Activated naive CD8-positive, alpha-beta T cell treated with anti-CD3 and anti-CD28 coated beads for 36 hours (primary cell): Measurements from ENCODE around the gene SYNPO2. TPM values are rescaled to one million over a fixed set of nuclear protein-coding genes. Genes with fewer than 3 reads are reported as not detected.

Experiments
- DNase-seq: peaks from one replicate; pipeline ENCODE4 v3.0.0; 2021
- H3K27ac Mint-ChIP-seq: one replicate; pipeline ENCODE4 v1.8.0; 2022; ENCODE audit warnings: mild to moderate bottlenecking, moderate library complexity, mixed read lengths
- H3K27me3 Mint-ChIP-seq: one replicate; pipeline ENCODE4 v1.8.0; 2022; ENCODE audit warnings: mild to moderate bottlenecking, mixed read lengths
- H3K36me3 Mint-ChIP-seq: one replicate; pipeline ENCODE4 v1.8.0; 2021; ENCODE audit warnings: mild to moderate bottlenecking, mixed read lengths
- H3K4me1 Mint-ChIP-seq: one replicate; pipeline ENCODE4 v1.8.0; 2021; ENCODE audit warnings: mixed read lengths
- H3K4me3 Mint-ChIP-seq: one replicate; pipeline ENCODE4 v1.8.0; 2022; ENCODE audit warnings: mild to moderate bottlenecking, moderate library complexity, mixed read lengths
- H3K9me3 Mint-ChIP-seq: one replicate; pipeline ENCODE4 v1.8.0; 2022; ENCODE audit warnings: mixed read lengths
- total RNA-seq, 2 experiments: library from RNA; stranded (reverse); gene quantifications; one replicate each; pipeline ENCODE4 v1.2.3, GENCODE V29; 2021

Gene SYNPO2
- total RNA-seq, 2 experiments from 2014 or later = 0.26 to 0.33 TPM

- H3K9me3 Mint-ChIP-seq = no peaks in the 10 kb centered on the region
- H3K4me3 Mint-ChIP-seq = no peak overlapping the region
- peaks cover 25% of the 10 kb centered on the region for H3K27me3 Mint-ChIP-seq
- DNase-seq = no peak
- H3K36me3 Mint-ChIP-seq = no peaks in the 10 kb centered on the region
- H3K27ac Mint-ChIP-seq = no peak overlapping the region
- no peaks in the 10 kb centered on the region for H3K4me1 Mint-ChIP-seq
Measured at GRCh38 chr4:118905566-118905965, 16.9 kb downstream of the SYNPO2 start.

GRCh38 chr4:118909173-118909956, 20.7 kb downstream of the SYNPO2 start:
- H3K9me3 Mint-ChIP-seq = no peaks in the 10 kb centered on the region

GRCh38 chr4:118910221-118910620, 21.6 kb downstream of the SYNPO2 start:
- Mint-ChIP-seq H3K27ac (no peak overlapping the region), H3K9me3 (no peaks in the 10 kb centered on the region), H3K4me1 (no peaks in the 10 kb centered on the region), H3K36me3 (no peaks in the 10 kb centered on the region), H3K4me3 (no peak overlapping the region), H3K27me3 (peaks cover 13% of the 10 kb centered on the region)
- DNase-seq = no peak

More at GRCh38 chr4:118909173-118909956, 20.7 kb downstream of the SYNPO2 start:
- DNase-seq = no peak
- Mint-ChIP-seq H3K4me1 (no peaks in the 10 kb centered on the region), H3K36me3 (no peaks in the 10 kb centered on the region), H3K27ac (no peak overlapping the region), H3K27me3 (peaks cover 17% of the 10 kb centered on the region), H3K4me3 (no peak overlapping the region)

GRCh38 chr4:118911238-118911703, 22.6 kb downstream of the SYNPO2 start:
- no peaks in the 10 kb centered on the region for H3K4me1 Mint-ChIP-seq
- H3K27ac Mint-ChIP-seq = no peak overlapping the region
- no peaks in the 10 kb centered on the region for H3K36me3 Mint-ChIP-seq
- no peak overlapping the region for H3K4me3 Mint-ChIP-seq
- H3K27me3 Mint-ChIP-seq = peaks cover 8% of the 10 kb centered on the region
- no peak for DNase-seq
- H3K9me3 Mint-ChIP-seq = no peaks in the 10 kb centered on the region

- Mint-ChIP-seq H3K27me3 (peaks cover 4% of the 10 kb centered on the region), H3K9me3 (no peaks in the 10 kb centered on the region), H3K4me3 (no peak overlapping the region), H3K4me1 (no peaks in the 10 kb centered on the region), H3K27ac (no peak overlapping the region), H3K36me3 (no peaks in the 10 kb centered on the region)
- DNase-seq = no peak
Measured at GRCh38 chr4:118915468-118915867, 26.8 kb downstream of the SYNPO2 start.

- Mint-ChIP-seq H3K9me3 (no peaks in the 10 kb centered on the region), H3K4me3 (no peak overlapping the region), H3K27ac (no peak overlapping the region), H3K36me3 (no peaks in the 10 kb centered on the region), H3K4me1 (no peaks in the 10 kb centered on the region), H3K27me3 (peaks cover 7% of the 10 kb centered on the region)
- no peak for DNase-seq
Measured at GRCh38 chr4:118916691-118917289, 28.1 kb downstream of the SYNPO2 start.

- no peak for DNase-seq
- H3K27me3 Mint-ChIP-seq = peaks cover 9% of the 10 kb centered on the region
- H3K27ac Mint-ChIP-seq = no peak overlapping the region
- no peaks in the 10 kb centered on the region for H3K36me3 Mint-ChIP-seq
- H3K9me3 Mint-ChIP-seq = no peaks in the 10 kb centered on the region
- no peaks in the 10 kb centered on the region for H3K4me1 Mint-ChIP-seq
- no peak overlapping the region for H3K4me3 Mint-ChIP-seq
Measured at GRCh38 chr4:118917582-118917981, 28.9 kb downstream of the SYNPO2 start.

- no peaks in the 10 kb centered on the region for H3K4me1 Mint-ChIP-seq
- peaks cover 9% of the 10 kb centered on the region for H3K27me3 Mint-ChIP-seq
- H3K27ac Mint-ChIP-seq = no peak overlapping the region
- no peak for DNase-seq
- no peaks in the 10 kb centered on the region for H3K9me3 Mint-ChIP-seq
- no peaks in the 10 kb centered on the region for H3K36me3 Mint-ChIP-seq
- H3K4me3 Mint-ChIP-seq = no peak overlapping the region
Measured at GRCh38 chr4:118918388-118918787, 29.7 kb downstream of the SYNPO2 start.

- H3K36me3 Mint-ChIP-seq = no peaks in the 10 kb centered on the region
- no peak for DNase-seq
- H3K27me3 Mint-ChIP-seq = peaks cover 9% of the 10 kb centered on the region
- no peaks in the 10 kb centered on the region for H3K9me3 Mint-ChIP-seq
- H3K4me3 Mint-ChIP-seq = no peak overlapping the region
- H3K4me1 Mint-ChIP-seq = no peaks in the 10 kb centered on the region
- H3K27ac Mint-ChIP-seq = no peak overlapping the region
Measured at GRCh38 chr4:118920247-118920646, 31.6 kb downstream of the SYNPO2 start.

- no peak overlapping the region for H3K27ac Mint-ChIP-seq
- H3K27me3 Mint-ChIP-seq = peaks cover 9% of the 10 kb centered on the region
- H3K9me3 Mint-ChIP-seq = no peaks in the 10 kb centered on the region
- H3K4me1 Mint-ChIP-seq = no peaks in the 10 kb centered on the region
- H3K36me3 Mint-ChIP-seq = no peaks in the 10 kb centered on the region
- no peak for DNase-seq
- H3K4me3 Mint-ChIP-seq = no peak overlapping the region
Measured at GRCh38 chr4:118921786-118922185, 33.1 kb downstream of the SYNPO2 start.

- Mint-ChIP-seq H3K27ac (no peak overlapping the region), H3K4me3 (no peak overlapping the region), H3K36me3 (no peaks in the 10 kb centered on the region), H3K27me3 (peaks cover 9% of the 10 kb centered on the region), H3K9me3 (no peaks in the 10 kb centered on the region), H3K4me1 (no peaks in the 10 kb centered on the region)
- no peak for DNase-seq
Measured at GRCh38 chr4:118923891-118924290, 35.2 kb downstream of the SYNPO2 start.

GRCh38 chr4:118927974-118928373, 39.3 kb downstream of the SYNPO2 start:
- no peaks in the 10 kb centered on the region for H3K36me3 Mint-ChIP-seq
- H3K4me1 Mint-ChIP-seq = no peaks in the 10 kb centered on the region
- no peak overlapping the region for H3K4me3 Mint-ChIP-seq
- no peaks in the 10 kb centered on the region for H3K27me3 Mint-ChIP-seq
- DNase-seq = no peak
- no peak overlapping the region for H3K27ac Mint-ChIP-seq
- no peaks in the 10 kb centered on the region for H3K9me3 Mint-ChIP-seq

GRCh38 chr4:118930255-118930654, 41.6 kb downstream of the SYNPO2 start:
- Mint-ChIP-seq H3K9me3 (no peaks in the 10 kb centered on the region), H3K4me3 (no peak overlapping the region), H3K36me3 (no peaks in the 10 kb centered on the region), H3K27ac (no peak overlapping the region), H3K27me3 (peaks cover 3% of the 10 kb centered on the region), H3K4me1 (no peaks in the 10 kb centered on the region)
- no peak for DNase-seq

- H3K9me3 Mint-ChIP-seq = no peaks in the 10 kb centered on the region
Measured at GRCh38 chr4:118931786-118932185, 43.1 kb downstream of the SYNPO2 start.

GRCh38 chr4:118935819-118936218, 47.2 kb downstream of the SYNPO2 start:
- no peak for DNase-seq
- H3K4me1 Mint-ChIP-seq = no peaks in the 10 kb centered on the region
- no peaks in the 10 kb centered on the region for H3K9me3 Mint-ChIP-seq
- peaks cover 10% of the 10 kb centered on the region for H3K27me3 Mint-ChIP-seq
- no peak overlapping the region for H3K4me3 Mint-ChIP-seq
- H3K27ac Mint-ChIP-seq = no peak overlapping the region
- H3K36me3 Mint-ChIP-seq = no peaks in the 10 kb centered on the region

More at GRCh38 chr4:118931786-118932185, 43.1 kb downstream of the SYNPO2 start:
- H3K36me3 Mint-ChIP-seq = no peaks in the 10 kb centered on the region
- DNase-seq = no peak
- H3K4me1 Mint-ChIP-seq = no peaks in the 10 kb centered on the region
- peaks cover 3% of the 10 kb centered on the region for H3K27me3 Mint-ChIP-seq
- no peak overlapping the region for H3K4me3 Mint-ChIP-seq
- H3K27ac Mint-ChIP-seq = no peak overlapping the region

GRCh38 chr4:118936406-118936805, 47.8 kb downstream of the SYNPO2 start:
- Mint-ChIP-seq H3K27me3 (peaks cover 14% of the 10 kb centered on the region), H3K4me1 (no peaks in the 10 kb centered on the region), H3K4me3 (no peak overlapping the region), H3K27ac (no peak overlapping the region), H3K9me3 (no peaks in the 10 kb centered on the region), H3K36me3 (no peaks in the 10 kb centered on the region)
- no peak for DNase-seq
